GM19324 (cell line): ENCODE results near the gene ZRANB1.

ENCODE experiments used
- ATAC-seq: cut with Tn5 transposase; IDR thresholded peaks from one replicate; pipeline ENCODE4 v1.9.1; 2021; ENCODE audit warnings: mild to moderate bottlenecking, moderate library complexity; ENCODE audit not compliant: unreplicated experiment, low FRiP score

ZRANB1 gene

GRCh38 chr10:125015356-125015944, 73.5 kb downstream of the ZRANB1 start:
- no peak for ATAC-seq

GRCh38 chr10:125016123-125016522, 74.2 kb downstream of the ZRANB1 start:
- no peak for ATAC-seq

DNA sequence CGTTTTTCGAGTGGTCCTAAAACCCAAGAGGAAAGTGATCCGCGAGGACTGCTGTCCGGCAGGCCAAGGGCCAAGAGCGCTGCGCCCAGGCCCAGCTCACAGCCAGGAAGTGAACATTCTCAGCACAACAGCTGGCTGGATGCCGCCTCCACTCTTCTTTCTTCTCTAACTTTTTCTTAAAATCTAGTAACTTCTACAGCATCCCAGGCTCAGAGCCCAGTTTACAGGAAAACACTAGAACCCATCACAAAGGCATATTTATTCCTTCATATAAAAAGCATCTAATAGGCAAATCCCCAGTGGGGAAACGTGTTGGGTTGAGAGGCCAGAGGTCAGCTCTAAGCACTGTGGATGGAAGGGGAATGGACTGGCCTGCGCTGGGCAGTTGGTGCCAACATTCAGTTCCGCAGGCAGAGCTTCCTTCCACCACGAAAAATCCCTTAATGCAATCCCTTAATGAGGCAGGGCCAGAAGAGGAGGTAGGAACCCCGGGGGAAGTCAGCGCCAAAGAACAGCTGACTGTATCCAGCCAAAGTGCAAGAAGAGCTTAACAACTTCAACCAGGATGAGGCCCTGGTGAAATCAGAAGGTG, 74.8 kb downstream of the ZRANB1 start:
- ATAC-seq, result no peak

- ATAC-seq, result no peak
These were observed 75.8 kb downstream of the ZRANB1 start for GRCh38 chr10:125017547-125018298.

DNA sequence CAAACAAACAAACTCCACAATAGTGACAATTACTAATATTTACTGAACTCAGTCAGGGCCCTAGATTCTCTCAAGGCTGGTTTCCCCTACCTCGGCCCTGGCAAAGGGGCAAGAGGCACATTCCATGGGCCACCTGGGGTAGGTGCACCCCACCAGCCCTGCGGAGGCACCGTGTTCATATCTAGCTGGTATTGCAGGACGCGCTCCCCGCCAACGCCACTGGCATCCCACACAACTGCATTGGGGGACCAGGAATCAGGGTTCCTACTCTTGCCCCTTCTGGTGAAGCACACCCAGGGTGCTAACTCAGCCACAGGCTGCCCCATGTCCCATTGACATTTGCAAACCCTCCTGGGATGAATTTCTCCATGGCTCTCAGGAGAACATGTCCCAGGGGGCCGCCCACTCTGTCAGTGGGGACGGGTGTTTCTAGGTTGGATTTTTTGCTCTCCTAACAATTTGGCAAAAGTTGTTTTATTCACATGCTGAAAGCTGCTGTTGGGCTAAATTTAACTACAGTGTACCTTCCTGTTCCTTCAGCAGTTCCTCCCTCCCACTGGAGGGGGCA, 76.7 kb downstream of the ZRANB1 start:
- ATAC-seq, result no peak

GRCh38 chr10:125020386-125020785, 78.5 kb downstream of the ZRANB1 start:
- no peak for ATAC-seq

DNA sequence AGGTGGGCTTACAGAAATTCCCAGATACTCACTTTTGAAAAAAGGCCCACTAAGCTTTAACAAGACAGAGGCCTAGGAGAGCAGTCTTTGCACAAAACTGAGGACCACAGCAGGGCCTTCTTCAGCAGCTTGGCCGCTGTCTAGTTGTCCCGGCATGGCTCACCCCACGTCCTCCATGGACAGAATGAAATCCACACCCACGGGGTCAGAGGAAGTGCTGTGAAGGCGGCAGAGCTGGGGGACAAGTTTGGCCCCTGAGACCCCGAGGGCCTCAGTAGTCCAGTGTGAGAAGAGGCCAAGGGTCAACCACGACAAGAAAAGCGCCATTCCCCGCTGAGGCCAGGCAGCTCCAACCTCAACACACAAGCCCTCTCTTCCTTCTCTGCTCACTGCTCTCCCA, 78.9 kb downstream of the ZRANB1 start:
- no peak for ATAC-seq

DNA sequence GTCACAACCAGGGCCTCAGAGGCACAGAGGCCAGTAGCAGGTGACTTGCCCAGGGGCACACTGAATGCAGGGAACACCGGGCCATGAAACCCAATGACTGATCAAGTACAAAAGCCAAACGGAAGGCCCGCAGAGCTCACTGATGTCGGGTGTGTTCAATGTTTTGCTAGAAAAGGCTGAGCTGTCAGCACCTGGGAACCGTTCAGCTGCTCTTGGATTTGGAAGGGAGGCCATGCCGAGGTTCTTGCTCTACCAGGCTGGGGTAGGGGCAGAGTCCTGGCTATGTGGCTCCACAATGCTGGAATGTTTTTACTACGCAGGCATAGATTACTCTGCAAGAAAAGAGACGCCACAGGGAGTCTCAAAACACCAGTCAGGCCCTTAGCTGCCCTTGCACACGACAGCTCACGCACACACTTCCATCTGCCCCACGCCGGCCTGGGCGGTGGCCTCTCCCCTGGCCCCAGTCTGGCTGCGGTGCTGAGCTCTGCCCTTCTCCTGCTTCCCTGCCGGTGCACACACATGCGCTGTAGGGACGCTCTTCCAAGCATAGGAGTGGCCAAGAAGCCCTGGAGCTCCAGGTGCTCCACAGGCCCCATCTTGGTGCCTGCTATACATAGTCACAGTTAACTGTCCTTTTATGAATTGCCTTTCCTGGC, 79.9 kb downstream of the ZRANB1 start:
- ATAC-seq, result no peak

DNA sequence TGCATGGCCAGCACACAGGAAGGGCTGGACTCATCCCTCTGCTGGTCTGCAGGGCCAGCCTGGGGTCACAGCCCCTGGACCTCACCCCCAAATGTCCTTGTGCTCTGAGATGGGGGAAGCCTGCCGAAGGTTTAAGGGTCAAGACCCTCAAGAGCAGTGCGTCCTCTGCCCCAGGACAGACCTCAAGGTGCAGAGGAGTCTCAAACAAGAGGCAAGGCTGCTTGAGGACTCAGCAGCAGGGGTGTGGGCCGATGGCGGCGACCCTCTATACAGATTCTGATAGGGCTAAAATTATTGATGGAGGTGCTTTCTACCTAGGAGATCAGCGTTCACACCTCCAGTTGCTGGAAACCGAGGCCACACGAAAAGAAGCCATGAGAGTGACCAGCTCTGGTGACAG, 80.7 kb downstream of the ZRANB1 start:
- ATAC-seq, result no peak

DNA sequence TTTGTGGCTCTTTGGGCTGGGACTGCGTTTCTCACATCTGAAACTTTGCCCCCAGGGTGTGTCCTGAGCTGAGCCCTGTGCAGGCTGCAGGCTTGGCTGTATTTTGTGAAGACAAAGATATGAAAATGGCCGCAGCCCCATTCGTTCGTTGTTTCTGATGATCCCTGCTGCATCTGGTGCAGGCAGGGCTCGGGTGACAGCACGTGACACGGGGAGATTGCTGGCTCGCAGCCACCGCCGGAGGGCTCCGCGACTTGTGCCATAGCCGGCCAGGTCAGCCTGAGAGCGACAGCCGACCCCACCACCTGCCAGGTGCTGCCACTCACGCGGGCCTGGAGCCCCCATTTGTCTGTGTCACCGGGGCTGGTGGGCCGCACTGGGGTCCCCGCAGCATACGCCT, 81.3 kb downstream of the ZRANB1 start:
- no peak for ATAC-seq

DNA sequence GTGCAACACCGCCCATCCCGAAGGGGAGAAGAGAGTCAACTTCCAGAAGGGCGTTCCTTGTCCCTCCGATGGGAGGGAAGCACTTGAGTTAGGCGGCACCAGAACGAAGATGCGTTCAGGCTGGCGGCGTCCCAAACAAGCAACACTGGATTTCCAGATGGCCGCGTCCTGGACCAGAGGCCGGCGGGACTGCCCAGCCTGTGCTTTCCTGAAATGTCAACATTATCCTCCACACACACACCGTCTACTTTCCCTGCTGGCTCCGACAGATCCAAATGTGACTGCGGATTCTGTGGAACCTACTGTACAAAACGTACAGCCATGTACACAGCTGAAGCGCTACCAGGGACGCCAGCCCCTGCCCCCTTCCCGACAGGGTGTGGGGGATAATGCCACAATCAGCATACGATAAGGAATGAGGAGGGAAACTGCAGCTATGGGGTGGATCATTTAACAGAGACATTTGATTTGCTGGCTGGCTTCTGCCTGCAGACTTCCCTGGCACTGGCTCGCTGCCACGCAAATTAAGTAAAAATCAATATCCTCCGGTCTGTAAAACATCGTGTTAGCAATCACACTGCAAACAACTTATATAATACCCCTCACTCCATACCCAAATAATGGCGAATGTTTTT, 82.1 kb downstream of the ZRANB1 start:
- no peak for ATAC-seq

DNA sequence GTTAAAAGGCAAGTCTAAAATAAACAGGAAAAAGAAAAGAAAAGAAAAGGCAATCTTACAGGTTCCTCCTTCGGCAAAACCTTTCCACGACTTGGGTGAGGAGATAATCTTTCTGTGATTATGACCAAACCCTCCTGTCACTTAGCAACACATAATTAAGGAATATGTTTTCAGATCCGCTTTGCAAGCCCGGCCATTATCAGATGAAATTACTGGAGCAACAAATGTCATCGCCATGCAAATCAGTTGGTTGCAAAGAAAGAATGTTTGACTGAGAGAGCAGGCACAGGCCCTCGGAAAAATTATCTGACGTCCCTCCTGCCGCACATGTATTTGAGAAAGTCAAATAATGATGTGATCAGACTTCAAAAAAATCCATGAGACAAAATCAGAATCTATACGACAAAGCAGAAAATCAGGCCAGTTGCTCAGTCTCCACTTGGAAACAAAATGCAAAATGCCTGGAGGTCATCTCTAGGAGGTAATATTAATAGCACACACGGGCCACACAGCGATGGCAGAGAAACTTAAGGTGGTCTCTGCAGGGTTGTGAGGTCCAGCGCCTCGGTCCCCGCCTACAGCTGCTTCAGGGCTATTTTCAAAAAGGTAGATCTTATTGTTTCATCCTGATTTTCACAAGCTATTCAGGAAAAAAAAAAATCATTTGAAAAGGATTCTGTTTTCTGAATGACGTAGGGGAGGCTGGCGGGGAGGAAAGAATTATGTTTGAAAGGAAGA, 82.7 kb downstream of the ZRANB1 start:
- no peak for ATAC-seq

DNA sequence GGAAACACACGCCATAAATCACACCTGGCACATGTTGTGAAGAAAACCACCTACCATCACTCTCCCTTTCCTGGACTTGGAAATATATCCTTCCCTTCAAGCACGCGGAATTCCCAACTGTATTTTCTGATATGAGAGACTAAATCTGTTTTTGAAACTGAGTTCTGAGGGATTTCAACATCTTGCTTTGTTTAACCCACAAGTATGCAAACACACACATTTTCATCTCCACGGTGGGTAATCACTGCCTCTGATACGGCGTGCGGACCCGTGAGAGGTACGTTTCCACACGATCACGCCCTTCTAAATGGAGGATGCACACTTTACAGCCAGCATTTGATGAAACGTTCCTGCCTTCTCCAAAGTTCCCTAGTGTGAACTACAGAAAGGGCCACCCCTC, 83.4 kb downstream of the ZRANB1 start:
- no peak for ATAC-seq

- ATAC-seq, result no peak
These were observed 84.4 kb downstream of the ZRANB1 start for GRCh38 chr10:125026036-125026931.

DNA sequence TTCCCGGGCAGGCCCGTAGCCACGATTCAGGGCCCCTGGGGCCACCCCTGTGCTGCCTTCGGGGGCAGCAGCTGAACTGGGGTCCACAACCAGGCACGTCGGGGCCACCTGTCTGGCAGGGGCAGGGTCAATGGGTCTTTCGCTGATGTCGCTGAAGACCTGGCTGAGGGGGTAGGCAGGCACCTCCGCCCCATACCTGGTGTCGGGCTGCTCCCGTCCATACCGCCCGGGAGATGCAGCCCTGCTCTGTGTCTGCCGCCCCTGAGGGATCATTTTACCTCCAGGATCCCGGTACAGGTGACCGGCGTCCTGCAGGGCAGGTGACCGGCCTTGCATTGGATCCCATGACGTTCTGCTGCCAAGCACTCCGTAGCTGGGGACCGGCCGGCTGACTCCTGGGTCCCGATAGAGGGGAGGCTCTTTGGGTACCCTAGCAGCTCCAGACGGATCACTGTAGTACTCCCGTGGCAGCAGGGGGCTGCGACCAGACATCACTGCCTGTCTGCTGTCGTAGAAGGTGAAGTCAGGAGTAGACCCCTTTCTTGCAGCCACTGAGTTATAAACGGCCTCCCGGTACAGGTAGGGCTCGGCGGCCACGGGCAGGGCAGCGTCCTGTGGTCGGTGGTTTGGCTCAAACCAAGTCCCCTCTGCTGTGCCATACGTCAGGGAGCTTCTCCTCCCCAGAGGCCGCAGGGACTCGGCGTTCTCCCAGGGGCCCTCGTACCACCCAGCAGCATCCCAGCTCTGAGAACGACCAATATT, 85.2 kb downstream of the ZRANB1 start:
- no peak for ATAC-seq

DNA sequence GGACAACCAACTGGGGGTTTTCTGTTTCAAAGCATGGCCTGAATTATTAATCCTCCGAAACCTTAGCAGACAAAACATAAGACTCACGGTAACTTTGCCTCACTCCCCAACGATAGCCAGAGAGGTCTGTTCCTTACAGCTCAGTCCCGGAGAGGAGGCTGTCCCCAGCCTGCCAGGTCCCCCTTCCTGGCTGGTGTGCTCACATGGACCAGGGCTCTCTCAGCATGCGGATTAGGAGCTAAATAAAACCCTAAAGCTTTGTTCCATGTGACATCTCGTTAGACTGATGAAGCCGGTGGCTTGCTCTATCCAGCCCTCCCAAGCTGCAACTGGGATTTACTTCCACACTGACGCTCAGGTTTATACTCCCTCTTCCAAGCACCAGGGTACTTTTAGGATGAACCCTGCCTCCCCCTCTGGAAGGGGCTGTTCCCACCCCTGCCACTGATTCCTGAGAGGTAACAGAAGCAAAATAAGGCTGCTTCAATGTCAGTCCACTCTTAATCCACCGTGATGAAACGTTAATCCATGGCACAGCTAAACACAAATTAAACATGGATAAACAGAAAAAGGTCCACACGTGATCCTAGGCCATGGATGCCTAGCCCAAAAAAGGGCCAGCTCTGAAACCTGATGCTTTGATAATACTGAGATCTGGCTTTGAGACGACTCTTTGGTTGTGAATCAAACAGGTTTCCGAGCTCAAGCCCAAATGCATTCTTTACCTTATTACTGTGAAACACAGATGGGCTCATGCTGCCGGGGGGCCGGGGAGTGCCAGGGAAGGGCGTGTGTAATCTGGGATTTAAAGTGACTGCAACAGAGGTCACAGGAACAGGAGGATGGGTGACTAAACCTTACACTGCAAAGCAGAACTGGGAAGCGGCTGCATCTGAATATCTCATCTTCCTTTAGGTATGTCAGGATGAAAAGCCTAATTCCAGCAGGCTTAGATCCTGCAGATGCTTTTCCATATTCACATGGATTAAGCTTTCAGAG, 86.2 kb downstream of the ZRANB1 start:
- no peak for ATAC-seq

DNA sequence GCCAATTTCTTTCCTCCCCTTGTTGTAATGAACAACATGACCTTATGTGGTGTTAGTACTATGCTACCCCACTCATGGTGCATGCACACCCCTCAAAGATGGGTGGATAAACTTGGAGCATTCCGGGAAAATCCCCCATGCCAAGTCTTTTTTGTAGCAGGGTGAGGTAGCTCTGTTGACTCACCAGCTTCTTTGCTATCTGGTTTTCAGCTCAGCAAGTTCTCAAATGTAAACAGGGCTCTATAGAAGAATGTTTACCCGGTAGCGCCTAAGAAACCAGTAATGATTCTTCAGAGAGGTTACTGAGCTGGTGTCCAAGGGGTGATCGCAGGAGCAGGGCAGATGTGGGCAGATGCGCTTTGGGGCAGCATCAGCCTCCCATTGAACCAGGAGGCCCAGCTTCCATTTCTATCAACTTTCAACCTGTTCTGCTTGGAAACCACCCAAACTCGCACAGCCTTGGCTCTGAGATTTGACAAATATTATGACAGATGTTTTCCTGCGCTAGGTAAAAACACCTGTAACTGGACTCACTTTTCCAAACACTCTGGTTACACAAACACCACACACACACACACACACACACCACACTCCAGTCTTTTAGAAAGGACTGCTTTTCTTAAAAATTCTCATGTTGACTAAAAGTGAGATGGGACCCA, 87.8 kb downstream of the ZRANB1 start:
- no peak for ATAC-seq
